Umbilical cord (tissue), 2 donors: ENCODE measurements around the gene CES5A. TPM values are rescaled to one million over a fixed set of nuclear protein-coding genes. Genes with fewer than 3 reads are reported as not detected.
"Not testable (repeated sequence)": the region's sequence is repeated elsewhere in the genome, so short reads cannot be mapped to it uniquely, and the experiment has no call there.

ENCODE experiments used
- DNase-seq: peaks from one replicate; pipeline ENCODE4 v3.0.0-alpha.2; 2015; ENCODE audit warnings: low spot score
- total RNA-seq: library from RNA; depleted of rRNA; stranded (reverse); fragments of >200 nt; gene quantifications from one replicate; pipeline ENCODE4 v1.2.3, GENCODE V29; 2014; ENCODE audit warnings: low replicate concordance; ENCODE audit not compliant: insufficient read depth

CES5A gene
- total RNA-seq, 1 donor from 2014 or later = not detected

DNA sequence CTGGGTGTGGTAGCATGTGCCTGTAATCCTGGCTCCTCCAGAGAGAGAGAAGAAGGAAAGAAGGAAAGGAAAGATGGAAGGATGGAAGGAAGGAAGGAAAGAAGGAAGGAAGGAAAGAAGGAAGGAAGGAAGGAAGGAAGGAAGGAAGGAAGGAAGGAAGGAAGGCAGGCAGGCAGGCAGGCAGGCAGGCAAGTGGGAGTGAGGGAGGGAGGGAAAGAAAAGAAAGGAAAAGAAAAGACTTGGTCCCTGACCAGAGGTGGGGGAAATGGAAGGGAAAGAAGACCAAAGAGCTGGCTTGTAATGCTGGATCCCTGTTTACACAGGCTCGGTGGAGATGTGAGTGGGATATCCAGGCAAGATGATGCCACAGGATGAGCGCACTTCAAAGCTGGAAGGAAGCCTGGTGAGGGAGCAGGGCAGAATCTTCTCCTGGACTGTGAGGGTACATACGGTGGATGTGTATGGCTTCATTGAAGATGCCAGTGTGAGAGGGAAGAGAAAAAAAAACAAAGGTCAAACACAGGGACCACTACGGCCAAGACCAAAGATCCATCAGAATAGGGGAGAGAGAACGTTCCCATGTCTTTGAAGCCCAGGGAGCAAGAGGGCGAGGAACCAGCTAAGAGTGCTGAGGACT, 44.4 kb downstream of the CES5A start:
- no peak for DNase-seq

DNA sequence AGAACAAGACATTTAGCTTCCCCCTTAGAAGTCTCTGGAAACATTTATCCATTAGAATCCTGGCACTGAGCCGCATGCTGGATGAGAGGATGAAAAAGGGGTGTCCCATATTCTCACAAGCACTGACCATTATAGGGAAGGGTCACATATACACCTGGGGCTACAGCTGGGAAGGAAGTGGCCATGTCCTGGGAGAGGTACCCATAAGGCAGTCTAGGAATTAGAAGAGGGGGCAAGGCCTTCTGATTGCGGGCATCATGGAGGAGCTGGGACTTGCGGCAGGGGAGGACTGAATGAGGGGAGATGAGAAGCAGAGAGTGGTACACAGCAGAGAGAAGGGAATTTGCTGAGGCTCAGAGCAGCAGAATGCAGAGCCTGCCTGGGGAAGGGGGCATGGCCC, 45.9 kb downstream of the CES5A start:
- DNase-seq = not testable (repeated sequence)

DNA sequence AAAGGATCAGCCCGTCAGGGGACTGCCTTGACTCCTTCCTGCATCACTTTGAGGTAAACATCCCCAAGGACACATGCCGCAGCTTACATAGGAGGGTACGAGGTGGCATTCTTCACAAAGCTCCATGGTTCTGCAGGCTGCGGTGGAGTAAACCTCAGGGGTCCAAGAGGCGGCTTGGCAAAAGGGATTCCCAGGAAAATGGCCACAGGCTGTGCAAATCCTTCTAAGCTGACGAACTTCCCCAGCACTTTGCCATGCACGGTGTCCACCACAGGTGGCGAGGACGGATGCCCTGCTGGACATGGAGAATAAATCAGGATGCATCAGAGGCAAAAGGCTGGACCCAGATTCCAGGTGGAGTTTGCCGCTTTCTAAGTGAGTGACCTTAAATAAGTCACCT, 46.5 kb downstream of the CES5A start:
- no peak for DNase-seq

GRCh38 chr16:55825115-55825728, 50.0 kb downstream of the CES5A start:
- DNase-seq = no peak

GRCh38 chr16:55824473-55825000, 50.6 kb downstream of the CES5A start:
- no peak for DNase-seq

GRCh38 chr16:55822280-55822810, 52.8 kb downstream of the CES5A start:
- no peak for DNase-seq

DNA sequence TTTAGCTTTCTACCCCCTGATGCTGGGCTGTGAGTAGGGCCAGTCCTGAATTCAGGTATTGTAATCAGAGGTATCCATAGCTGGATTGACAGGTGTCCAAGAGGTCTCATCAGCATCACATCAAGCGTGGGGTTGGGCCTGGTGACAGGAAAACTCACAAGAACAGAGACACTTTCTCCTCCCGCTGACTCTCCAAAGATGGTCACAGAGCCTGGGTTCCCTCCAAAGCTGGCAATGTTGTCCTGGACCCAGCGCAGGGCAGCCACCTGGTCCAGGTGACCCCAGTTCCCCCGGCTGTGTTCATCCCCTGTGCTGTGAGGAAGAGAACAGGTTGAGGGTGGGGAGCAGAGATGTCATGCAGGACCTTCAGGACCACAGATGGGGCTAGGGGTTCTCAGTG, 54.0 kb downstream of the CES5A start:
- no peak for DNase-seq

DNA sequence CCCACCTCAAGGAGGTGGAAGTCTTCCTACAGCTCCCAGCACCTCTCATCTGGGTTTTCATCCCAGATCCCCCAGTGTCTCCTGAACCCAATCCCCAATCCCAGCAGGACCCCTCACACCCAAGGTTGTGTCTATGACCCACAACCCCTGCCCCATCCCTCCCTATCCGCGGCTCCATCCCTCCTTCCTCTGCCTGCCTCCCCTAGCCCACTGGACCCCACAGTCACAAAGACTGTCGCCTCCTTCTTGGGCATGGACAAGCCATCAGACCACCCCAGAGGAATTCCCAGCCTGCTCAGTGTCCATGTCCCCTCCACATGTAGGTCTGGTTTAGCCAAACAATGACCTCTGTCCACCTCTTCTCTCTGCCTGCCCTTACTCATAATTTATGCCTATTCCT, 54.6 kb downstream of the CES5A start:
- DNase-seq = no peak

DNA sequence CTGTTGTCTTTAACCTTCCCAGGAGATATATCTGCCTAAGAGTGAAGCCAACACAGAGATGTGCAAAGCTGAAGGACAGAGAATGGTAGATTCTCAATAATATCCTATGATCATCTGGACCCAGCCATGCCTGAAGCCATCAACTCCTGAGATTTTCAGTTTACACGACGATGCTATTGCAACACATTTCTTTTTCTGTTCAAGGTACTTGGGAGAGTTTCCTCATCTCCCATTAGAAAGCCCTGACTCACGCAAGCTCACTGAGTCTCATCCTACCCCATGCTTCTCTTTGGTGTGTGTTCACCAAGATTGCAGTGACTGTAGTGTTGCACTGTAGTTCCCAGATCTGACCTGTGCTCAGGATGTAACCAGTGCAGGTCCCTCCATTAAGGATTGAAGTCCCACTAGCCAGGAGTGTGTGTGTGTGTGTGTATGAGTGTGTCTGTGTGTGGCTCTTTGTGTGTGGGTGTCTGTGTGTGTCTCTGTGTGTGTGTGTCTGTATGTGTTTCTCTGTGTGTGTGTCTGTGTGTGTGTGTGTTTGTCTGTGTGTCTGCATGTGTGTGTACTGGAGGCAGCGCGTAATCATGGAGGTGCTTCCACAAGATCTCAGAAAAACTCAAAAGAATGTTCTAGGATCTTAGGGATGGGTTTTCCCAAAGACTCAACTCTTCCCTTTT, 57.8 kb downstream of the CES5A start:
- no peak for DNase-seq

DNA sequence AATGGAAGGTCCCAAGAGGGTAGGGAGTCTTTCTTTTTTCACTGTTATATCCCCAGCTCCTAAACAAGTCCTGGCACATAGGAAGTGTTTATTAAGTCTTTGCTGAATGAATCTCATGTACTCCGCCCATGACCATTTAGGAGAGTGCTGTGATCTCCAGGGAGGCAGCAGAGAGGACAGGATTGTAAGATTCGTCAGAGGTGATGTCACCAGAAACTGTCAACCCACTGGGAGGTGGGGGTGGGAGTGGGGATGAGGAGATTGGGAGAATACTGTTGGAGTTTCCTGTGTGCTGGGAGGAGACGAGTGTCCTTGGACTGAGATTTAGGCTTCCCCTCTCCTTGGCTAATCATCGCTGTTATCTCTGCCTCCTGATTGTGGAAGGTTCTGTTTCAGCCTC, 59.0 kb downstream of the CES5A start:
- DNase-seq = not testable (repeated sequence)

- no peak for DNase-seq
Observed at GRCh38 chr16:55815320-55815719, 59.9 kb downstream of the CES5A start.

DNA sequence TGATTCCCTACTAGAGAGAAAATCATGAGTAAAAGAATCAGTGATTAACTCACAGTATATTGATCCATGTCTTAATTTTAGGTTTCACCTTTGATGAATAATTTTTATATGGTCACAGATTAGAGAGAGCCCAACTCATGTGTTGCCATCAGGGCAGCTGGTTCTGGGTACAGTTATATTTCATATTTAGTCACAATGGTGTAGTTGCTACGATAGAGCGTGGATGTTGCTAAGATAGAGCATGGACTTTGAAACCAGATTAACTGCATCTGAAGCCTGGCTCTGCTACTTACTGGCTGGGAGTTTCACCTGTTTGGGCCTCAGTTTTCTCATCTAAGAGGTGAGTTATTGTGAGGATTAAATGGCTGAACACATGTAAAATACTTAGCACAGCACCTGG, 61.0 kb downstream of the CES5A start:
- DNase-seq = not testable (repeated sequence)

GRCh38 chr16:55813730-55814129, 61.4 kb downstream of the CES5A start:
- DNase-seq = not testable (repeated sequence)

- DNase-seq = no peak
Observed at GRCh38 chr16:55812951-55813350, 62.2 kb downstream of the CES5A start.

- DNase-seq = no peak
Observed at GRCh38 chr16:55811811-55812210, 63.4 kb downstream of the CES5A start.

GRCh38 chr16:55810451-55810961, 64.7 kb downstream of the CES5A start:
- no peak for DNase-seq

GRCh38 chr16:55809851-55810250, 65.3 kb downstream of the CES5A start:
- DNase-seq = no peak

GRCh38 chr16:55809386-55809785, 65.8 kb downstream of the CES5A start:
- no peak for DNase-seq

GRCh38 chr16:55808286-55808685, 66.9 kb downstream of the CES5A start:
- DNase-seq = not testable (repeated sequence)

GRCh38 chr16:55805104-55805503, 70.1 kb downstream of the CES5A start:
- not testable (repeated sequence) for DNase-seq

GRCh38 chr16:55803681-55804080, 71.5 kb downstream of the CES5A start:
- DNase-seq = not testable (repeated sequence)
